Epithelial cell of proximal tubule (primary cell): Measurements from ENCODE around the gene CCDC28A. TPM values are rescaled to one million over a fixed set of nuclear protein-coding genes. Genes with fewer than 3 reads are reported as not detected.

Experiments used
- DNase-seq: peaks from one replicate; pipeline ENCODE4 v3.0.0-alpha.2; 2011; ENCODE audit warnings: low read depth
- H3K4me3 ChIP-seq: 2 replicates; pipeline ENCODE4 v1.5.1; 2011; ENCODE audit warnings: low read depth, mild to moderate bottlenecking, low read length
- CTCF ChIP-seq: conservative IDR thresholded peaks from 2 replicates; pipeline ENCODE4 v1.5.1; 2012; ENCODE audit warnings: low read depth, mild to moderate bottlenecking, low read length
- total RNA-seq: library from RNA; depleted of rRNA; stranded (reverse); fragments of >200 nt; gene quantifications from 2 replicates; pipeline ENCODE4 v1.2.3, GENCODE V29; 2015

CCDC28A gene
- total RNA-seq, 1 donor from 2014 or later: 10.8 TPM

- peak within 1 kb of the TSS; percentile 40 for H3K4me3 ChIP-seq
- DNase-seq: no peak
- no peak for TF ChIP-seq CTCF
Observed at GRCh38 chr6:138795809-138796603, 22.4 kb downstream of the CCDC28A start, which contains the start of gene ECT2L. Gene ECT2L, plus strand, starts transcription at chr6:138796087. Its CDS starts 17,188 bp downstream, at chr6:138813275.

- TF ChIP-seq CTCF: no peak
- H3K4me3 ChIP-seq: no peak overlapping the region
- DNase-seq: no peak
Observed at GRCh38 chr6:138796771-138797170, 23.2 kb downstream of the CCDC28A start.

GRCh38 chr6:138797806-138798446 is 24.4 kb downstream of the CCDC28A start:
- no peak for DNase-seq
- TF ChIP-seq CTCF: no peak
- no peak overlapping the region for H3K4me3 ChIP-seq

- DNase-seq: no peak
- peak; percentile 26 for TF ChIP-seq CTCF
- no peak overlapping the region for H3K4me3 ChIP-seq
Observed at GRCh38 chr6:138800377-138801150, 27.0 kb downstream of the CCDC28A start.

- TF ChIP-seq CTCF: no peak
- DNase-seq: no peak
- no peak overlapping the region for H3K4me3 ChIP-seq
Observed at GRCh38 chr6:138803331-138803730, 29.8 kb downstream of the CCDC28A start.

- no peak overlapping the region for H3K4me3 ChIP-seq
- no peak for DNase-seq
- no peak for TF ChIP-seq CTCF
Observed at GRCh38 chr6:138803861-138804260, 30.3 kb downstream of the CCDC28A start.
